Activated CD8-positive, alpha-beta T cell treated with anti-CD3 and anti-CD28 coated beads, Interleukin-2, amount 10 ng/mL, durations not matched to agents 7 days and 5 days (primary cell): ENCODE results near the gene MAP3K14. TPM values are rescaled to one million over a fixed set of nuclear protein-coding genes. Genes with fewer than 3 reads are reported as not detected.

Experiments used
- ATAC-seq: fragments of 150-1000 bp; cut with Tn5 transposase; one replicate; pipeline ENCODE4 v1.10.0; 2021; ENCODE audit warnings: moderate library complexity
- CTCF ChIA-PET: fragments of 350-600 bp; sonication (Branson Sonifier 250); formaldehyde crosslinking; loops from one replicate; lab custom pipeline; 2021; ENCODE audit warnings: antibody characterized with exemption; lab: Charles Lee
- POLR2A ChIA-PET: fragments of 350-600 bp; sonication (Branson Sonifier 250); formaldehyde crosslinking; loops from one replicate; lab custom pipeline; 2021; ENCODE audit warnings: antibody characterized with exemption; lab: Charles Lee
- DNase-seq: peaks from one replicate; pipeline ENCODE4 v3.0.0-alpha.2; 2020
- H3K27ac Mint-ChIP-seq: one replicate; pipeline ENCODE4 v1.8.0; 2021; ENCODE audit warnings: mild to moderate bottlenecking, mixed read lengths
- H3K27me3 Mint-ChIP-seq: one replicate; pipeline ENCODE4 v1.8.0; 2021; ENCODE audit warnings: low read depth, mixed read lengths
- H3K36me3 Mint-ChIP-seq: one replicate; pipeline ENCODE4 v1.8.0; 2021; ENCODE audit warnings: low read depth, mixed read lengths
- H3K4me1 Mint-ChIP-seq: one replicate; pipeline ENCODE4 v1.8.0; 2021; ENCODE audit warnings: low read depth, mixed read lengths
- H3K4me3 Mint-ChIP-seq: one replicate; pipeline ENCODE4 v1.8.0; 2021; ENCODE audit warnings: mild to moderate bottlenecking, mixed read lengths
- H3K9me3 Mint-ChIP-seq: one replicate; pipeline ENCODE4 v1.8.0; 2022; ENCODE audit warnings: mixed read lengths; ENCODE audit not compliant: insufficient read depth
- total RNA-seq, 2 experiments: library from RNA; stranded (reverse); gene quantifications; one replicate each; pipeline ENCODE4 v1.2.3, GENCODE V29; 2021

MAP3K14 gene
- 10 to 100 TPM; 17.5 to 23.8 TPM for total RNA-seq

GRCh38 chr17:45316434-45317110, at the start of gene MAP3K14:
MAP3K14 (minus strand) TSS chr17:45317020; CDS start chr17:45290745, 26,275 bp downstream.
- Mint-ChIP-seq H3K4me1 (peaks cover 74% of the 10 kb centered on the region), H3K27ac (peak within 1 kb of the TSS; percentile 93), H3K36me3 (peaks cover 32% of the 10 kb centered on the region), H3K4me3 (peak within 1 kb of the TSS; percentile 83), H3K27me3 (no peaks in the 10 kb centered on the region), H3K9me3 (no peaks in the 10 kb centered on the region)
- ChIA-PET CTCF (interaction anchor here (0.9 to 9.6 kb wide), 30 partner anchors 10 to 181 kb away, joined by 3 to 86 read pairs (median 4); partner anchors contain the start of genes ACBD4, FMNL1 and HEXIM1), POLR2A (interaction anchor here (0.6 to 5.1 kb wide), 24 partner anchors 9 to 1751 kb away, joined by 3 to 71 read pairs (median 6); partner anchors contain the start of genes FMNL1, HEXIM1 and HEXIM2)
- DNase-seq (peak; percentile 79), ATAC-seq (peak; percentile 29)

- Mint-ChIP-seq H3K27ac (no peak overlapping the region), H3K4me3 (no peak overlapping the region), H3K27me3 (peaks cover 12% of the 10 kb centered on the region), H3K36me3 (no peaks in the 10 kb centered on the region), H3K9me3 (no peaks in the 10 kb centered on the region), H3K4me1 (peaks cover 4% of the 10 kb centered on the region)
- CTCF ChIA-PET, result interaction anchor here (1.1 kb wide), 1 partner anchor 89 kb away, joined by 3 read pairs; no protein-coding TSS in a partner anchor
- DNase-seq (no peak), ATAC-seq (no peak)
- POLR2A ChIA-PET, result interaction anchor here (1.3 kb wide), 1 partner anchor 54 kb away, joined by 3 read pairs; no protein-coding TSS in a partner anchor
Observed at GRCh38 chr17:45366049-45366448, 49.2 kb upstream of the MAP3K14 start.

GRCh38 chr17:45364531-45365390, 47.9 kb upstream of the MAP3K14 start:
- POLR2A ChIA-PET, result interaction anchor here (1.0 kb wide), 1 partner anchor 21 kb away, joined by 3 read pairs; no protein-coding TSS in a partner anchor
- H3K36me3 Mint-ChIP-seq, result no peaks in the 10 kb centered on the region
- ATAC-seq, result no peak
- H3K27ac Mint-ChIP-seq, result no peak overlapping the region
- peaks cover 12% of the 10 kb centered on the region for H3K27me3 Mint-ChIP-seq
- no peak for DNase-seq
- H3K9me3 Mint-ChIP-seq, result no peaks in the 10 kb centered on the region
- CTCF ChIA-PET, result interaction anchor here (0.7 to 0.8 kb wide), 3 partner anchors 11 to 21 kb away, joined by 3 read pairs; no protein-coding TSS in a partner anchor
- H3K4me1 Mint-ChIP-seq, result no peaks in the 10 kb centered on the region
- no peak overlapping the region for H3K4me3 Mint-ChIP-seq

- no peak overlapping the region for H3K4me3 Mint-ChIP-seq
- CTCF ChIA-PET, result interaction anchor here (1.4 to 2.0 kb wide), 2 partner anchors 14 to 86 kb away, joined by 5 to 6 read pairs; no protein-coding TSS in a partner anchor
- POLR2A ChIA-PET, result no interaction called here
- H3K9me3 Mint-ChIP-seq, result no peaks in the 10 kb centered on the region
- no peaks in the 10 kb centered on the region for H3K36me3 Mint-ChIP-seq
- H3K27ac Mint-ChIP-seq, result no peak overlapping the region
- H3K27me3 Mint-ChIP-seq, result peaks cover 9% of the 10 kb centered on the region
- no peaks in the 10 kb centered on the region for H3K4me1 Mint-ChIP-seq
- no peak for DNase-seq
- ATAC-seq, result no peak
Observed at GRCh38 chr17:45363498-45363897, 46.7 kb upstream of the MAP3K14 start.

GRCh38 chr17:45361976-45362375, 45.2 kb upstream of the MAP3K14 start:
- no peak for DNase-seq
- peaks cover 9% of the 10 kb centered on the region for H3K27me3 Mint-ChIP-seq
- ChIA-PET CTCF (interaction anchor here (1.5 to 2.0 kb wide), 2 partner anchors 85 to 143 kb away, joined by 5 read pairs; no protein-coding TSS in a partner anchor), POLR2A (no interaction called here)
- H3K27ac Mint-ChIP-seq, result no peak overlapping the region
- H3K36me3 Mint-ChIP-seq, result no peaks in the 10 kb centered on the region
- no peaks in the 10 kb centered on the region for H3K4me1 Mint-ChIP-seq
- no peaks in the 10 kb centered on the region for H3K9me3 Mint-ChIP-seq
- no peak overlapping the region for H3K4me3 Mint-ChIP-seq
- ATAC-seq, result no peak

- no peaks in the 10 kb centered on the region for H3K36me3 Mint-ChIP-seq
- H3K9me3 Mint-ChIP-seq, result no peaks in the 10 kb centered on the region
- CTCF ChIA-PET, result interaction anchor here (1.5 to 2.0 kb wide), 2 partner anchors 84 to 142 kb away, joined by 5 read pairs; no protein-coding TSS in a partner anchor
- POLR2A ChIA-PET, result no interaction called here
- DNase-seq (no peak), ATAC-seq (no peak)
- no peaks in the 10 kb centered on the region for H3K4me1 Mint-ChIP-seq
- H3K27me3 Mint-ChIP-seq, result peaks cover 9% of the 10 kb centered on the region
- no peak overlapping the region for H3K4me3 Mint-ChIP-seq
- H3K27ac Mint-ChIP-seq, result no peak overlapping the region
Observed at GRCh38 chr17:45361451-45361850, 44.6 kb upstream of the MAP3K14 start.

GRCh38 chr17:45357364-45357997, 40.7 kb upstream of the MAP3K14 start:
- ChIA-PET CTCF (interaction anchor here (1.3 to 1.6 kb wide), 3 partner anchors 15 to 122 kb away, joined by 3 to 5 read pairs (median 3); no protein-coding TSS in a partner anchor), POLR2A (no interaction called here)
- Mint-ChIP-seq H3K9me3 (no peaks in the 10 kb centered on the region), H3K4me3 (no peak overlapping the region), H3K36me3 (no peaks in the 10 kb centered on the region), H3K27me3 (peaks cover 9% of the 10 kb centered on the region), H3K27ac (no peak overlapping the region), H3K4me1 (peaks cover 8% of the 10 kb centered on the region)
- ATAC-seq (no peak), DNase-seq (no peak)

GRCh38 chr17:45355087-45355486, 38.3 kb upstream of the MAP3K14 start:
- no peak for DNase-seq
- ATAC-seq, result no peak
- no peak overlapping the region for H3K4me3 Mint-ChIP-seq
- POLR2A ChIA-PET, result no interaction called here
- peaks cover 10% of the 10 kb centered on the region for H3K4me1 Mint-ChIP-seq
- CTCF ChIA-PET, result interaction anchor here (0.6 kb wide), 1 partner anchor 307 kb away, joined by 3 read pairs; no protein-coding TSS in a partner anchor
- H3K36me3 Mint-ChIP-seq, result peaks cover 4% of the 10 kb centered on the region
- no peak overlapping the region for H3K27ac Mint-ChIP-seq
- H3K27me3 Mint-ChIP-seq, result peaks cover 16% of the 10 kb centered on the region
- H3K9me3 Mint-ChIP-seq, result peaks cover 10% of the 10 kb centered on the region

- Mint-ChIP-seq H3K9me3 (peaks cover 10% of the 10 kb centered on the region), H3K4me3 (no peak overlapping the region), H3K4me1 (peaks cover 10% of the 10 kb centered on the region), H3K27ac (no peak overlapping the region), H3K36me3 (peaks cover 4% of the 10 kb centered on the region), H3K27me3 (peaks cover 26% of the 10 kb centered on the region)
- CTCF ChIA-PET, result no interaction called here
- ATAC-seq (peak; percentile 67), DNase-seq (peak; percentile 37)
- POLR2A ChIA-PET, result no interaction called here
Observed at GRCh38 chr17:45353043-45353442, 36.2 kb upstream of the MAP3K14 start.

- peaks cover 4% of the 10 kb centered on the region for H3K36me3 Mint-ChIP-seq
- H3K4me1 Mint-ChIP-seq, result peaks cover 10% of the 10 kb centered on the region
- DNase-seq (no peak), ATAC-seq (no peak)
- POLR2A ChIA-PET, result no interaction called here
- H3K9me3 Mint-ChIP-seq, result peaks cover 10% of the 10 kb centered on the region
- no peak overlapping the region for H3K4me3 Mint-ChIP-seq
- CTCF ChIA-PET, result no interaction called here
- no peak overlapping the region for H3K27ac Mint-ChIP-seq
- peaks cover 26% of the 10 kb centered on the region for H3K27me3 Mint-ChIP-seq
Observed at GRCh38 chr17:45351831-45352230, 35.0 kb upstream of the MAP3K14 start.

- Mint-ChIP-seq H3K4me1 (peaks cover 7% of the 10 kb centered on the region), H3K36me3 (peaks cover 4% of the 10 kb centered on the region), H3K4me3 (no peak overlapping the region), H3K27ac (no peak overlapping the region), H3K9me3 (peaks cover 10% of the 10 kb centered on the region), H3K27me3 (peaks cover 20% of the 10 kb centered on the region)
- DNase-seq (no peak), ATAC-seq (no peak)
- ChIA-PET CTCF (interaction anchor here (0.8 kb wide), 1 partner anchor 17 kb away, joined by 5 read pairs; no protein-coding TSS in a partner anchor), POLR2A (no interaction called here)
Observed at GRCh38 chr17:45347444-45347843, 30.6 kb upstream of the MAP3K14 start.
